MV-4-11 (cell line): ENCODE results near the gene MICAL3.

Source experiments
- DNase-seq: peaks from one replicate; lab custom pipeline; 2025; lab: John Stamatoyannopoulos, UW

Gene MICAL3

GRCh38 chr22:17930455-17931313 is 93.7 kb downstream of the MICAL3 start:
- no peak for DNase-seq

GRCh38 chr22:17929909-17930308 is 94.5 kb downstream of the MICAL3 start:
- no peak for DNase-seq

GRCh38 chr22:17928391-17928790 is 96.0 kb downstream of the MICAL3 start:
- DNase-seq = no peak

GRCh38 chr22:17927062-17927461 is 97.3 kb downstream of the MICAL3 start:
- no peak for DNase-seq

GRCh38 chr22:17926516-17926915 is 97.8 kb downstream of the MICAL3 start:
- DNase-seq = no peak

GRCh38 chr22:17925431-17925841 is 98.9 kb downstream of the MICAL3 start:
- no peak for DNase-seq

- no peak for DNase-seq
These were observed 99.5 kb downstream of the MICAL3 start for GRCh38 chr22:17924735-17925364.

- DNase-seq = no peak
These were observed 100.3 kb downstream of the MICAL3 start for GRCh38 chr22:17924076-17924475.

GRCh38 chr22:17922925-17923903 is 101.1 kb downstream of the MICAL3 start:
- DNase-seq = no peak

GRCh38 chr22:17921871-17922821 is 102.2 kb downstream of the MICAL3 start:
- DNase-seq = no peak

- no peak for DNase-seq
These were observed 103.2 kb downstream of the MICAL3 start for GRCh38 chr22:17920992-17921650.

GRCh38 chr22:17920145-17920605 is 104.2 kb downstream of the MICAL3 start:
- no peak for DNase-seq

GRCh38 chr22:17919276-17920144 is 104.9 kb downstream of the MICAL3 start:
- no peak for DNase-seq

- DNase-seq = no peak
These were observed 105.5 kb downstream of the MICAL3 start for GRCh38 chr22:17918840-17919239.

- no peak for DNase-seq
These were observed 106.8 kb downstream of the MICAL3 start for GRCh38 chr22:17917490-17917983.

GRCh38 chr22:17916226-17916889 is 108.0 kb downstream of the MICAL3 start:
- no peak for DNase-seq

- DNase-seq = no peak
These were observed 108.7 kb downstream of the MICAL3 start for GRCh38 chr22:17915676-17916075.

- no peak for DNase-seq
These were observed 109.2 kb downstream of the MICAL3 start for GRCh38 chr22:17915188-17915587.

GRCh38 chr22:17914474-17914873 is 109.9 kb downstream of the MICAL3 start:
- no peak for DNase-seq
